D721Med (cell line): ENCODE data around the gene ST6GAL1.

Source experiments
- DNase-seq: peaks from one replicate; pipeline ENCODE4 v3.0.0; 2011; ENCODE audit warnings: low spot score; ENCODE audit not compliant: insufficient read length
- FAIRE-seq: peaks from 2 replicates; lab custom pipeline; 2011; peaks lifted over from hg19 to GRCh38; lab: Jason Lieb, UNC
- CTCF ChIP-seq: IDR thresholded peaks from 2 replicates; pipeline ENCODE4 v1.5.1; 2012; ENCODE audit warnings: mild to moderate bottlenecking, control low read depth; ENCODE audit not compliant: insufficient read depth; ENCODE audit errors: missing control alignments

Gene ST6GAL1

GRCh38 chr3:187069857-187070516, 139.7 kb downstream of the ST6GAL1 start:
- no peak for FAIRE-seq
- TF ChIP-seq CTCF: no peak

GRCh38 chr3:187072102-187072501, 141.8 kb downstream of the ST6GAL1 start:
- no peak for TF ChIP-seq CTCF
- FAIRE-seq (no peak), DNase-seq (no peak)

More at GRCh38 chr3:187069857-187070516, 139.7 kb downstream of the ST6GAL1 start:
- DNase-seq: no peak

- FAIRE-seq (no peak), DNase-seq (no peak)
- TF ChIP-seq CTCF: no peak
Measured at GRCh38 chr3:187072511-187072910, 142.2 kb downstream of the ST6GAL1 start.

- TF ChIP-seq CTCF: no peak
- no peak for FAIRE-seq
- no peak for DNase-seq
Measured at GRCh38 chr3:187073581-187074098, 143.3 kb downstream of the ST6GAL1 start.

- DNase-seq (no peak), FAIRE-seq (no peak)
- no peak for TF ChIP-seq CTCF
Measured at GRCh38 chr3:187074846-187075245, 144.5 kb downstream of the ST6GAL1 start.

- DNase-seq (no peak), FAIRE-seq (no peak)
- TF ChIP-seq CTCF: no peak
Measured at GRCh38 chr3:187076297-187076696, 146.0 kb downstream of the ST6GAL1 start.

GRCh38 chr3:187077085-187077484, 146.8 kb downstream of the ST6GAL1 start:
- no peak for TF ChIP-seq CTCF
- DNase-seq: no peak
- FAIRE-seq: no peak
